DMS79 treated with DMSO at 0.1 percent for 48 hours (cell line): ENCODE data around the gene TBRG4.

Experiments used
- DNase-seq: peaks from one replicate; lab custom pipeline; 2025; lab: John Stamatoyannopoulos, UW

The TBRG4 gene

DNA sequence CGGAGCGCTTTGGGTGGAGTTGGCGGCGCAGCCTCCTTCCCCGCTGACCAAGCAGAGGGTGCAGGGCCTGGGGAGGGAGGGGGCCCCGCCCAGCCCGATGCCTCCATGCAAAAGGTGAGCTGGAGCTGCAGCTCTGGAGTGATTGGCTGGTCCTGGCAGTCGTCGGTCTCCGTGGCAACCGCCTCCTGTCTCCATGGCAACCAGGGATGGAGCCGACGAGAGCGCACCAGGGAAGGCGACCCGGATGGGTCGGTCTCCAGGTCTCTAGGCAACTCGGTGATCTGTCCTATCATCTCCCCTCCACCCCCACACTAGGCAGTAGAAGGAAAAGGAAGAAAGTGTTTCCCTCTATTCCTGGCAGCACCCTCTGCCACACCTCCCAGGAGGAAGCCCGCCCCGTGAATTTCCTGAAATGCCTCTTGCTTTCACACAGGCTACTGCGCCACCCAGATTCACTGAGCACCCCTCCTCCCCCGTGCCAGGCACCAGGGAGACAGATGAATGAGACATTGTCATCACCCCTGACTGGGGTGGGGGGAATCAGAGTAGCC lies 22.1 kb downstream of the TBRG4 start:
- peak; percentile 83 for DNase-seq

- DNase-seq, result peak; percentile 71
Observed at GRCh38 chr7:45088821-45089340, 22.6 kb downstream of the TBRG4 start, which contains the start of gene NACAD. TSS of gene NACAD (minus strand) at chr7:45088969. CDS start at chr7:45088894, 75 bp downstream.

GRCh38 chr7:45088146-45088701 lies 23.3 kb downstream of the TBRG4 start:
- DNase-seq, result no peak

DNA sequence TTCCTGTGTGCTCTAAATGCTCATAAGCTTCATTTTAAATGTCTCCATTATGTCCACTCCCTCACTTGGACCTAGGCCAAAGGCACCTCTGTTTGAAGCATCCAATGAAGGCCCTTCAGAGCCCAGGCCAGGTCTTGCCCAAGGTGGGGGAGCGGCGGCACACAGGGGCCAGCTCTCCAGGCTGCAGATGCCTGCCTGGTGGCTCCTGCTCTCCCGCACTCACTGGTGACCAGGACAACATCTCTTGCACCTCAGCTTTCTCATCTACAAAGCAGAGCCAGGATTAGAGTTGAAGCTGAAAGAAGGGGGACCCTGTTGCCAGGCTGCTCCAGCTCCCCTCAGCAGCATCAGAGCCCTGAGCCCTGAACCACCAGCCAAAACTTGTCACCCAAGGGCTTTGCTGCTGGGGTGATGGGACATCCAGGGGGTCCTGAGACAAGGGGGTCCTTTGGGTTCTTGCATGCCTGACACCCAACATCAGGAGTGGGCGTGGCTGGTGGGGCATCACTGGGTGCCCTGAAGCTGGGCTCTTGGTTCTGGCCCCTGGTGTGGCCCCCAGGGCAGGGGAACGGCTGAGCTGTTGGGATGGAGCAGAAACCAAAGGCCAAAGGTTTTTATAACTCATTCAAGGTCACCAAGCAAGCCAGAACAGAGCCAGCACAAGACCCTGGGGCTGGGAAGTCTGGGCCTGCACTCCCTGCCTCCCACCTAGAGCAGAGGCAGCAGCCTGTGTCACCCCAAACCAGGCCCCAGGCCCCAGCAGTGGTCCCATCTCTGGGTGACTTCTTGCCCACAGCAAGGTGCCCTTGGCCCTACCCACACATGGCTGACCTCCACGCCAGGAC lies 24.0 kb downstream of the TBRG4 start:
- no peak for DNase-seq

DNA sequence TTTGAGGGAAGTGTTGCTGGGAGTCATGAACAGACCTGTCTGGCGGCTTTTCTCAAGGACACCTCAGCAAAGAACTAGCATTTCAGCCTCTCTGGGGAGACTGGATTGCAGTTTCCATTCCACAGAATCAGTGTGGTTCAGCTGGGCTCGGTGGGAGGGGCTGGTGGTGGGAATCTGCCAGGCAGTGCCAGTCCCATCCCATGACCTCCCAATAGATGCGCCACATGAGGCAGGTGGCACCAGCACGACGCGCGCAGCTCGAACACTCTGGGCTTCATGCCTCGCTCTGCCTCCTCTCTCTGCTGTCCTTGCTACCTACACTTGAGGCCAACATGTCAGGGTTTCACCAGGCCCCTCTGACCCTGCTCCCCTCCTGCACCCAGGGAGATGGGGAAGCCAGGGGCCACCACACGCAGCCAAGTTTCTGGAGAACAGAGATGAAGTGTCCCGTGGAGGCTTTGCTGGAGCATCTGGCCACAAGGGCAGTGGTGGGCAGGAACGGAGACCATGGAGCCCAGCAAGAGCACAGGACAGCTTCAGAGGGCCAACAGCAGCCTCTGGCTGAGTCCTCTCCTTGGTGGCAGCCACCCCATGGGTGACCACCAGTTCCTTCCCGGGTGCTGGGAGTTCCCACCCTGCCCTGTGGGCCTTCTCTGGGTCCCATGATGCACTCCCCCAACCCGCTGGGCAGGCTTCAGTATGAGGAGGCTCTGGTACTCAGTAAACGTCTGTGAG lies 25.0 kb downstream of the TBRG4 start:
- peak; percentile 41 for DNase-seq

- no peak for DNase-seq
Observed at GRCh38 chr7:45085619-45086200, 25.8 kb downstream of the TBRG4 start.

DNA sequence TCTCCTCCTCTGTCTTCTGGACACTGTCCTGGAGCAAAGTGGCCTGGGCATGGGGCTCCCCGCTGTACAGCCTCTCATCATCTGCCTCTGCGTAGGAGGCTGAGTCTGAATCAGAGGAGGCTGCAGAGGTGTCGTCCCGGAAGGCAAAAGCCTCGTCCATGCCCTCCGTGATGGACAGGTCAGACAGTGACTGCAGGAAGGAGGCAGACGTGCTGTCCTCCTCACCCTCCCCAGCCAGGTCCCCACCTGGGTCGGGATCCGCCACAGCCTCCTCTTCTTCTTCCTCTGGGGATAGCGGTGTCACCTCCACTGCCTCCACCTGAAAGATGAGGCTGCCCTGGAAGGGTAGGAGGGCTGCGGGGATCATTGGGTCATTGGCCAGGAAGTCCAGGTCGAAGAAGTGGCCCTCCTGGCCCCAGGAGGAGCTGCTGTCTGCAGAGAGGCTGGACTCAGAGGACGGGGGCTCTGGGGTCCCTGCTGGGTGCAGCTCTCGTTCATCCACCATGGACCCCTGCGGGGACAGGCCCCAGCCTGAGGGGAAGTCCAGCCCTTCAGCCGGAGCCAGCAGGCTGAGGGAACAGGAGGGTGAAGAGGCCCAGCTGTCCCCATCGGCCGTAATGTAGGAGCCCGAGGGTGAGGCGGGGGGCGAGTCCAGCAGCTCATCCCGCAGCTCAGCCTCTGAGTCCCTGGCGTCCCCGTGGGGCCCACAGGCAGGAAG lies 26.4 kb downstream of the TBRG4 start:
- no peak for DNase-seq

GRCh38 chr7:45084336-45084735 lies 27.2 kb downstream of the TBRG4 start:
- DNase-seq, result no peak

DNA sequence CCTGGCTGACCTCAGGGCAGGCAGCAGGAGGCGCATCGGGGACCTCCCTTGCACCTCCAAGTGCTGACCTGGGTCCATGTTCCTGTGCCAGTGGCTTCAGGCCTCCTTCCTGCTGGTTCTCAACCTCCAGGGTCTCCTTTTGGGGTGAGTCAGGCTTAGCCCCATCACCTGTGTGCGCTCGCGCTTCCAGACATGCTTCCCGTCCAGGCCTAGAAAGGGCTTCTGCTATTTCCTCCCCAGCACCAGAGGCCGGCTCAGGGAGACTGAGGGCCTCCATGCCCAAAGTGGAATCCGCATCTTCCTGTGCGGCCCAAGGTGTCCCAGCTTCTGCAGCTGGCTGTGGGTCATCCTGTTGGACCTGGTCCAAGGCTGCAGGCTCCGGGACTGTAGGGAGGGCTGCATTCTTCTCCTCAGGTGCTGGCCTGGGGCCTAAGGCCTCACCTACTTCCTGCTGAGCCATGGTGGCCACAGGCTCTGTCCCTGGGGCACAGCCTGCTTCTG lies 28.6 kb downstream of the TBRG4 start:
- DNase-seq, result no peak

DNA sequence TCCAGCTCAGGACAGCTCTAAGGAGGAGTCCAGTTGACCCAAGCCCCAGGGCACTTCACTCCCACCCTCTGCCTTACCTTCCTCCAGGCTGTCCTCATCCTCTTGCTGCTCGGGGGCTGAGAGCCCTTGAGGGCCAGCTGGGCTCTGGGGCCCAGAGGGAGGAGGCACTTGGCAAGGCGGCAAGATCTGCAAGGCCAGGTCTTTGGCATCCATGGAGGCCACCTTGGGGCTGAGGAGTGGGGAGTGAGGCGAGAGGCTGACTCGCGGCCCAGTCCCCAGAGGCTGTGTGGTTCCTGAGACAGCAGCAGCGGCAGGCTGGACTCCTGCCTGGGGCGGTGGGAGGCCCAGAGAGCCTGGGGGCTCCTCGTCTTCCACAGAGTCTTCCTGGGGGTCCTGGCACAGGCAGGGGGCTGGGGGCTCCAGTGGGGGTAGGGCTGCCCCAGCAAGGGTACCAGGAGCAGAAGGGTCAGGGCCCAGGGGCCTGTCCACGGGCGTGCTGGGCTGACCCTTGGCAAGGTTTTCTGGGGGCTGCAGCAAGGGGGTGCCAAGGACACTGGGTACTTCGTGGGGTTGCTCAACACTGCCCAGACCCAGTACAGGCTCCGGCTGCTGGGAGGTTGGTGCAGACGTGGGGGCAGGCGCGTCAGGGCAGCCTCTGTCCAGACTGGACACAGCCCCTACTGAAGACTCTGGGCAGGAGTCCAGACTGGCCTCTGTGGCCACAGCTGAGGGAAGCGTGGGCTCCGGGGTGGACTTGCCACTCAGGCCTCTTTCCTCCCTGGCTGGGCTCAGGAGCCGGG lies 29.3 kb downstream of the TBRG4 start:
- DNase-seq, result no peak

DNA sequence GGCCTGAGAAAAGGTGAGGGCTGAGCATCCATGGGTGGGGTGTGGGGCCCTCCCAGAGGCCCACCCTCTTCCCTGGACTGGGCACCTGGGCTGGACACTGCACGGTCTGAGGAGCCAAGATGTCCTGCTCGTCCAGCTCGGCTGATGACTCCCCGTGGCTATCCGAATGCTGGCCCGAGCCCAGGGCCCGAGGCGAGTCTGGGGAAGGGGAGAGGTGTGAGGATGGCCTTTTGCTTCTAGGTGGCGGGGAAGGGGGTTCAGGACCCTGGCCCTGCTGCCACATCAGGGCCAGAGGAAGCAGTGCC lies 29.9 kb downstream of the TBRG4 start:
- DNase-seq, result no peak

DNA sequence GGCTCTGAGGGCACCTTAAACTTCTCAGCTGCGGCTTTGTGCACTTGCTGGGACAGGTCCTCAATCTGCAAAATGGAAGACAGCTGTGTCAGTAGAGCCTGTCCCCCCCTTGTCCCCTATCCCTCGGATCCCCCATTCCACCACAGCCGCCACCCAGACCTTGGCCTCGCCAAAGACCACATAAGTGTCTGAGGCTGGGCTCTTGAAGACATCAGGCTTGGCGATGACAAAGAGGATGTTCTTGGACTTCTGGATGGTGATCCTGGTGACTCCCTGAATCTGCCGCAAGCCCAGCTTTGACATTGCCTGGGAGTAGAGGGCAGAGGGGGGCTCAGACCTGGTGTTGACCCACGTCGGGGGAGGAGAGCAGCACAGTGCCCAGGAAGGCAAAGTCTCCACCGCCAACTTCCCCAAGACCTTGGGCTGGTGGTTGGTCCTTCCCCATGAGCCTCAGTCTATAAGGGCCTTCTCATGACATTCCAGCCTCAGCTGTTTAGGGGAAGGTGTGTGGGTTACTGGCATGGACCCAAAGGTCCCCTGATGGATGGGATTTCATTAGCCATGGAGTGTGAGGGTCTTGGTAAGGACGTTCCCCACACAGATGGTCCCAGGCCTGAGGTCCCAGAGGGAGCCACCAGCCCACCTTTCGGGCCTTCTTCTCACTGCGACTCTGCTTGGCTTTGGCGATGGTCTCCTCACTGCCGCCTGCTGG lies 30.4 kb downstream of the TBRG4 start:
- no peak for DNase-seq

- DNase-seq, result no peak
Observed at GRCh38 chr7:45080265-45080957, 31.1 kb downstream of the TBRG4 start.

- no peak for DNase-seq
Observed at GRCh38 chr7:45078125-45078681, 33.3 kb downstream of the TBRG4 start.

DNA sequence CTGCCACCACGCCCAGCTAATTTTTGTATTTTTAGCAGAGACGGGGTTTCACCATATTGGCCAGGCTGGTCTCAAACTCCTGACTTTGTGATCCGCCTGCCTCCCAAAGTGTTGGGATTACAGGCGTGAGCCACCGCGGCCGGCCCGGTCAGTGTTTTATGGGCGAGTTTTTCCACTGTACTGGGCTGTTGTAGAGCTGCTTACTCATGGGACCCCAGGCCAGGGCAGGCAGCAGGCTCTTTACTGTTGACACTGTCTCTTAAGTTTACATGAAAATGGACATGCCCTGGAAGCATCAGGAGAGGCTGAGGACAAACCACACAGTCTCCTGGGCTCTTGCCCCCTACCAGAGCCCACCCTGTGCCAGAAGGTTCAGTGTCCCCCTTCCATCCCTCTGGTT lies 33.9 kb downstream of the TBRG4 start:
- no peak for DNase-seq

DNA sequence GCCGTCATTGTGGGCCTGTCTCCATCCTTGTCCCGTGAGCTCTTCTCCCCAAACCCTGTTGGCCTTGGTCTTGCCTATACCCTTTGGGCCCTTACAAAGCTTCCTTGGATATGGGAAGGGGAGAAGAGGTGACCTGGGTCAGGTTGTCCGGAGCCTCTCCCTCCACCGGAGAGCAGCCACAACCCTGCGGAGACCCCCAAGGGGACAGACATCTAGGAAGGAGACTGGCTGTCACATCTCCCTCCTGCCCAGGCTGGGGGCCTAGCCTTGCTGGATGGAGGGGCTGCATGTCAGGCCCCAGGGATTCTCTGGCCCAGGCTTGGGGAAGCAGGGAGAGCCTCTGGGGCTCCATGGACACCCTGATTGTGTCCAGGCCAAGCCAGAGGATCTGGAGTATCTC lies 34.6 kb downstream of the TBRG4 start:
- DNase-seq, result no peak

DNA sequence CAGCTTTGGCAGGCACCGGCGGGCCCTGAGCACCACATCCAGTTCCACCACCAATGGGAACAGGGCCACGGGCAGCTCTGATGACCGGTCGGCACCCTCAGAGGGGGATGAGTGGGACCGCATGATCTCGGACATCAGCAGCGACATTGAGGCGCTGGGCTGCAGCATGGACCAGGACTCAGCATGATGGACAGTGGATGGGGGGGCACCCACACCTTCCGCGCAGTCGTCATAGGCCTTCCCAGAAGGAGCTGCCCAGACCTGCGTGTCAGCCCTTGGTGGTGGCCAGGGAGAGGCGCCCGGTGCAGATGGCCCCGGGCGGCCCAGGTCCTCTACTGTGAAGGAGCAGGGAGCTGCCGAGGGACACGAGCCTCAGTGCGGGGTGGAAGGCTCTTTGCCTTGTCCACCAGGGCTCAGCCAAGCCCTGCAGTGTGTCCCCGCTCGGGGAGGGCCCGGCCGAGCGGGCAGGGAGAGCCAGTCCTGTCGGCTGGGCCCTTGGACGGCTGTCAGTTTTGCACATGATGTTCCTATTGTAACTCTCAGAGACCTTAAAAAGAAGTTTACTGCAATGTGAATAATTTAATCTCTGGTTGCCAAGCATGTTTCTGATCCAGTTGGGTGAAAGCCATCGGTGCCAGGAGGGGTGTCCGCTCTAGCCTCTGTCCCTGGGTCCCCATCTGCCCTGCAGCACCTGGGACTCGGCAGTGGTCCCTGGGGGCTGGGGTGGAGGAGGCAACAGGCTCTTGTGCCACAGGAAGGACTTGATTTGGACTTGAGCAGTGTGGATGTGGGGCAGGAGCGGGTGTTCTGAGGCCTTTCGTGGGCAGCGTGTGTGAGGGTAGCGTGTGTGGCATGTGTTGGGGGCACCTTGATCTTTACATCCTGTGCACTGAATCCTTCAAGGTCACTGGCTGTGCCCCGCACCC lies 35.4 kb downstream of the TBRG4 start:
- DNase-seq, result no peak

- DNase-seq, result no peak
Observed at GRCh38 chr7:45075355-45075644, 36.2 kb downstream of the TBRG4 start.
